Activated CD8-positive, alpha-beta T cell treated with anti-CD3 and anti-CD28 coated beads for 36 hours (primary cell): Measurements from ENCODE around the gene GLT8D1. TPM values are rescaled to one million over a fixed set of nuclear protein-coding genes. Genes with fewer than 3 reads are reported as not detected.

Experiments
- ATAC-seq: fragments of 200-7000 bp; cut with Tn5 transposase; one replicate; pipeline ENCODE4 v1.10.0; 2021; ENCODE audit warnings: mild to moderate bottlenecking, moderate library complexity
- CTCF ChIA-PET: fragments of 350-600 bp; sonication (Branson Sonifier 250); formaldehyde crosslinking; loops from one replicate; lab custom pipeline; 2021; ENCODE audit warnings: antibody characterized with exemption; lab: Charles Lee
- POLR2A ChIA-PET: fragments of 350-600 bp; sonication (Branson Sonifier 250); formaldehyde crosslinking; loops from one replicate; lab custom pipeline; 2021; ENCODE audit warnings: antibody characterized with exemption; lab: Charles Lee
- DNase-seq: peaks from one replicate; pipeline ENCODE4 v3.0.0-alpha.2; 2020
- H3K27ac Mint-ChIP-seq: one replicate; pipeline ENCODE4 v1.8.0; 2021; ENCODE audit warnings: mild to moderate bottlenecking, mixed read lengths
- H3K27me3 Mint-ChIP-seq: one replicate; pipeline ENCODE4 v1.8.0; 2021; ENCODE audit warnings: mixed read lengths
- H3K36me3 Mint-ChIP-seq: one replicate; pipeline ENCODE4 v1.8.0; 2021; ENCODE audit warnings: low read depth, mixed read lengths
- H3K4me1 Mint-ChIP-seq: one replicate; pipeline ENCODE4 v1.8.0; 2021; ENCODE audit warnings: low read depth, mixed read lengths
- H3K4me3 Mint-ChIP-seq: one replicate; pipeline ENCODE4 v1.8.0; 2021; ENCODE audit warnings: mild to moderate bottlenecking, moderate library complexity, mixed read lengths
- H3K9me3 Mint-ChIP-seq: one replicate; pipeline ENCODE4 v1.8.0; 2021; ENCODE audit warnings: mixed read lengths
- CTCF ChIP-seq: fragments of 200-600 bp; IDR thresholded peaks from one replicate; pipeline ENCODE4 v1.8.0; 2022; ENCODE audit warnings: antibody characterized with exemption, mild to moderate bottlenecking
- intact Hi-C: fragments of 100-400 bp; cut with micrococcal nuclease; formaldehyde crosslinking; loops from one replicate; pipeline ENCODE4 v1.10.0; 2022
- total RNA-seq, 2 experiments: library from RNA; stranded (reverse); gene quantifications; one replicate each; pipeline ENCODE4 v1.2.3, GENCODE V29; 2021

Gene GLT8D1
- total RNA-seq, 2 experiments from 2014 or later = 34.0 to 35.0 TPM

GRCh38 chr3:52705438-52705687, 228 bp downstream of the GLT8D1 start:
- DNase-seq = peak; percentile 72
- ChIA-PET CTCF (interaction anchor here (0.9 to 1.5 kb wide), 3 partner anchors 13 to 37 kb away, joined by 3 to 5 read pairs (median 3); no protein-coding TSS in a partner anchor), POLR2A (interaction anchor here (1.2 to 6.0 kb wide), 6 partner anchors 9 to 70 kb away, joined by 3 to 101 read pairs (median 4); partner anchors contain the start of genes GNL3 and PBRM1)
- Mint-ChIP-seq H3K27ac (peak overlapping the region; percentile 91), H3K4me3 (peak overlapping the region; percentile 97), H3K4me1 (peaks cover 30% of the 10 kb centered on the region), H3K9me3 (no peaks in the 10 kb centered on the region), H3K36me3 (peaks cover 24% of the 10 kb centered on the region), H3K27me3 (no peaks in the 10 kb centered on the region)
- peak; percentile 62 for ATAC-seq
- TF ChIP-seq CTCF = no peak
- intact Hi-C loops = loop anchor here (2.0 kb wide), 1 partner anchor 15 kb away; no protein-coding TSS in a partner anchor

DNA sequence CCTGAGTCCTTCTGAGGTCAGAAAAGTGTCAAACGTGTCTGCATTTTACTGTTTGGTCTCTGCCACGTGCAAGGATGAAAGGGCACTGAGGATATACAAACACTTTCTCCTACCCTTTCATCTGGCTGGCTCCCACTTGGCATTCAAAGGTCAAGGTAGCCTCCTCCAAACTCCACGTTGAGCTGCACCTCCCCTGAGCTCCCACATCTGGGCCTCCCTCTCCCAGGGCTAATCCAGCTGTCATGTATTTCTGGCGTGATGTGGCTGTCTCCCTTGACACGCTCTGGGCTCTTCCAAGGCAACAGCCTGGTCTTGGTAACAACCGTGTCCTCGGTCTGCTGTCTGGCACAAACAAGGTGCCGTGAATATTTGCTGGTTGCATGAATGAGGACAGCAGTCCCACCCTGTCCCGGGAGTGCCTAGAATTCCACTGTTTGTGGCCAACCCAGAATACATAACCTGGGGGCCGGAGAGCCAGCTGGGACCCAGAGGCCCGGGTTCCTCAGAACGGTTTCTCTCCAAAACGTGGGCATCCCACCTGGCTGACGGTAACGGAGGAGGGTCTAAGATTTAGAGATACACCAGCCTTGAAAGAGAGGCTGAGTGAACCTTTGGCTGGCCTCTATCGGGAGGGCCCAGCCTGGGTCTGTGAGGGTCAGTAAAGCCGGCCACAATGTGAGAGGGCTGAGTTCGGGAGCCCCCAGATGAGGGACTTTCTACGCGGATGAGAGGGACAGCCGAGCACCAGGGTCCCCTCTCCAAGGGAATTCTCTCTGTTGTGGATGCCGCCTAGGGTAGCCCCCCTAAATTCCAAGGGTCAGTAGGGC, 767 bp downstream of the GLT8D1 start:
- no peak for TF ChIP-seq CTCF
- ATAC-seq (peak; percentile 4), DNase-seq (peak; percentile 51)
- ChIA-PET POLR2A (interaction anchor here (0.7 to 6.0 kb wide), 7 partner anchors 8 to 467 kb away, joined by 3 to 101 read pairs (median 4); partner anchors contain the start of genes GNL3 and PBRM1), CTCF (interaction anchor here (0.6 to 1.5 kb wide), 4 partner anchors 9 to 37 kb away, joined by 3 to 5 read pairs (median 3); no protein-coding TSS in a partner anchor)
- intact Hi-C loops = loop anchor here (2.0 kb wide), 1 partner anchor 14 kb away; no protein-coding TSS in a partner anchor
- Mint-ChIP-seq H3K9me3 (no peaks in the 10 kb centered on the region), H3K27ac (peak overlapping the region; percentile 91), H3K4me1 (peaks cover 32% of the 10 kb centered on the region), H3K27me3 (no peaks in the 10 kb centered on the region), H3K4me3 (peak overlapping the region; percentile 97), H3K36me3 (peaks cover 24% of the 10 kb centered on the region)

- no peak for ATAC-seq
- intact Hi-C loops = no loop called here
- peaks cover 14% of the 10 kb centered on the region for H3K36me3 Mint-ChIP-seq
- H3K4me3 Mint-ChIP-seq = peak overlapping the region; percentile 39
- TF ChIP-seq CTCF = no peak
- POLR2A ChIA-PET = interaction anchor here (0.8 to 6.0 kb wide), 2 partner anchors 14 to 290 kb away, joined by 3 to 101 read pairs; partner anchors contain the start of genes GNL3 and PBRM1
- H3K27me3 Mint-ChIP-seq = no peaks in the 10 kb centered on the region
- DNase-seq = no peak
- no peak overlapping the region for H3K27ac Mint-ChIP-seq
- peaks cover 28% of the 10 kb centered on the region for H3K4me1 Mint-ChIP-seq
- CTCF ChIA-PET = no interaction called here
- no peaks in the 10 kb centered on the region for H3K9me3 Mint-ChIP-seq
Measured at GRCh38 chr3:52703341-52703740, 2.2 kb downstream of the GLT8D1 start.

DNA sequence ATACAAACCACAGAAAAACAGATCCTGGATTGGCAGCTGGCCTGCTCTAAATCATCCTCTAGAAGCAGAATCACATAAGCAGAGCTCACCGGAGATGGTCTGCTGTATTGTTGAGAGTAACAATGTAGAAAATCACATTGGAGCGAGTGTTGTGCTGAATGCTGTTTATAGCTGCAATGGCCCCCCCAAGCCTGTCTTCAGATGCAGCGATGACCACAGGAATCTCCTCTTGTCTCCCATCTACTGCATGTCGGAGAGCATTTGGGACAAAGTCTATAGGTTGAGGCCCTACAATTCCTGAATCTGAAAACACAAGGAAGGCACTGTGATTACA, 8.0 kb downstream of the GLT8D1 start:
- ChIA-PET CTCF (interaction anchor here (1.1 kb wide), 1 partner anchor 124 kb away, joined by 3 read pairs; no protein-coding TSS in a partner anchor), POLR2A (interaction anchor here (0.9 to 3.6 kb wide), 2 partner anchors 9 to 11 kb away, joined by 3 to 15 read pairs; partner anchors contain the start of gene GNL3)
- intact Hi-C loops = no loop called here
- H3K9me3 Mint-ChIP-seq = no peaks in the 10 kb centered on the region
- peaks cover 43% of the 10 kb centered on the region for H3K36me3 Mint-ChIP-seq
- H3K4me3 Mint-ChIP-seq = no peak overlapping the region
- no peak for ATAC-seq
- TF ChIP-seq CTCF = no peak
- peak overlapping the region; percentile 81 for H3K27ac Mint-ChIP-seq
- H3K4me1 Mint-ChIP-seq = peaks cover 37% of the 10 kb centered on the region
- no peaks in the 10 kb centered on the region for H3K27me3 Mint-ChIP-seq
- no peak for DNase-seq
